Activated CD8-positive, alpha-beta memory T cell treated with anti-CD3 and anti-CD28 coated beads, Interleukin-2, amount 50 U/mL, for 48 hours (primary cell): Measurements from ENCODE around the gene HNF1A.
"Not testable (repeated sequence)": the region's sequence is repeated elsewhere in the genome, so short reads cannot be mapped to it uniquely, and the experiment has no call there.

Experiments used
- DNase-seq: peaks from one replicate; pipeline ENCODE4 v3.0.0-alpha.2; 2020

The HNF1A gene, protein sequence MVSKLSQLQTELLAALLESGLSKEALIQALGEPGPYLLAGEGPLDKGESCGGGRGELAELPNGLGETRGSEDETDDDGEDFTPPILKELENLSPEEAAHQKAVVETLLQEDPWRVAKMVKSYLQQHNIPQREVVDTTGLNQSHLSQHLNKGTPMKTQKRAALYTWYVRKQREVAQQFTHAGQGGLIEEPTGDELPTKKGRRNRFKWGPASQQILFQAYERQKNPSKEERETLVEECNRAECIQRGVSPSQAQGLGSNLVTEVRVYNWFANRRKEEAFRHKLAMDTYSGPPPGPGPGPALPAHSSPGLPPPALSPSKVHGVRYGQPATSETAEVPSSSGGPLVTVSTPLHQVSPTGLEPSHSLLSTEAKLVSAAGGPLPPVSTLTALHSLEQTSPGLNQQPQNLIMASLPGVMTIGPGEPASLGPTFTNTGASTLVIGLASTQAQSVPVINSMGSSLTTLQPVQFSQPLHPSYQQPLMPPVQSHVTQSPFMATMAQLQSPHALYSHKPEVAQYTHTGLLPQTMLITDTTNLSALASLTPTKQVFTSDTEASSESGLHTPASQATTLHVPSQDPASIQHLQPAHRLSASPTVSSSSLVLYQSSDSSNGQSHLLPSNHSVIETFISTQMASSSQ

GRCh38 chr12:120978296-120979219, at the start of gene HNF1A:
Gene HNF1A, plus strand, starts transcription at chr12:120978543. Its CDS starts 226 bp downstream, at chr12:120978769.
- no peak for DNase-seq

GRCh38 chr12:120928864-120929652, 49.3 kb upstream of the HNF1A start:
- no peak for DNase-seq

GRCh38 chr12:120930032-120930431, 48.3 kb upstream of the HNF1A start:
- DNase-seq, result no peak

- no peak for DNase-seq
Measured at GRCh38 chr12:120932058-120932457, 46.3 kb upstream of the HNF1A start.

DNA sequence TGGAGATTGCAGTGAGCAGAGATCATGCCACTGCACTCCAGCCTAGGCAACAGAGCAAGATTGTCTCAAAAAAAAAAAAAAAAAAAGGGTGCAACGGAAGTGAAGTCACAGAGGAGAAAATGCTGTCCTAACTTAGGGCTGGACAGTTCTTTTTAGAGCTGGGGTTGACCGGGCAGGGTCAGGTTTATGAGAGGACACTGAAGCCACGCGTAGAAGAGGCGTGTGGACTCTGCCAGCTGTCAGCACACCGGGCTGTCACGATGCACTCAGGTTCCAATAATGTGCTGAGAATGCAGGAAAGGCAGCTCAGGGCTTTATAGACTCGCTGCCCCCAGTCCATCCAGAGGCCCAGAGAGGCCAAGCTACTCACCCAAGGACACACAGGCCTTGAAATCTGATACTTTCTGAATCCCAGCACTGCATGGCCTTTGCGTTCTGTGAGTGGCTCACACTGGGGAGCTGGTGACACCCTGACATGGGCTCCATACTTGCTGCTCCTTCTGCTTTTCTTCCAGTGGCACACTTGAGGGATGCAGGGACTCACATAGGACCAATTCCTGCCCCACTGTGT, 45.3 kb upstream of the HNF1A start:
- no peak for DNase-seq

GRCh38 chr12:120933786-120934185, 44.6 kb upstream of the HNF1A start:
- DNase-seq, result no peak

DNA sequence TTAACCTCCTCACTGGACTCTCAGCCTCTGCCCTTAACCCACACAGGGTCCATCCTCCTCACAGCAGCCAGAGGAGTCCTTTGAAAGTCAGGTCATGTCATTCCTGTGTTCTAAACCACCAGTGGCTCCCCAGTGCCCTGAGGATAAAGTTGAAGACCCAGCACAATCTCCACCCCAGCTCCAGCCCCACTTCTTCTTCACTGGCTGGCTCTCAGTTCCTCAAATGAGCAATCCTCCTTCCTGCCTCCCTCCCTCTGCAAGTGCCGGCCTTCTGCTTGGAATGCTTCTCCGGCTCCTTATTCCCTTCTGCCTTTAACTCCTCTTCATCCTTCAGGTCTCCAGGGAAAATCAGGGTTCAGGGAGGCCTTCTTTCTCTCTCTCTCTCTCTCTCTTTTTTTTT, 42.1 kb upstream of the HNF1A start:
- no peak for DNase-seq

DNA sequence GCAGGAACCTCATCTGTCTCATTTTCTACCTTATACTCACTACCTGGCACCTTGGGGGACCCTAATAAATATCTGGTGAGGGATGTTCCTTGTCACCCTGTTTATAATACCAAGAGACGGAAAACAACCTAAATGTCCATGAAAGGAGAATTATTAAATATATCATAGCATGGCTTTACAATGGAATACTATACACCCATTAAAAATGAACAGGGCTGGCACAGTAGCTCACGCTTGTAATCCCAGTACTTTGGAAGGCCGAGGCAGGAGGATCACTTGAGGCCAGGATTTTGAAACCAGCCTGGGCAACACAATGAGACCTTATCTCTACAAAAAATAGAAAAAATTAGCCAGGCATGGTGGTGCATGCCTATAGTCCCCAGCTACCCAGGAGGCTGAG, 39.8 kb upstream of the HNF1A start:
- DNase-seq, result no peak

- no peak for DNase-seq
Measured at GRCh38 chr12:120939523-120939922, 38.8 kb upstream of the HNF1A start.

- no peak for DNase-seq
Measured at GRCh38 chr12:120940006-120940405, 38.3 kb upstream of the HNF1A start.

DNA sequence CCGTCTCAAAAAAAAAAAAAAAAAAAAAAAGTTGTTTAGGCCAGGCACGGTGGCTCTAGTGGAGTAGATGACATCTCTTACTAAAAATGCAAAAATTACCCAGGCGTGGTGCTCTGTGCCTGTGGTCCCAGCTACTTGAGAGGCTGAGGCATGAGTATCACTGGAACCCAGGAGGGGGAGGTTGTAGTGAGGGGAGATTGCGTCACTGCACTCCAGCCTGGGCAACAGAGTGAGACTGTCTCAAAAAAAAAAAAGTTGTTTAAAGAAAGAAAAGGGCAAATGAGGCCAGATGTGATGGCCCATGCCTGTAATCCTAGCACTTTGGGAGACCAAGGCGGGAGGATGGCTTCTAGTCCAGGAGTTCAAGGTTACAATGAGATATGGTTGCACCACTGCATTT, 37.5 kb upstream of the HNF1A start:
- DNase-seq, result no peak

DNA sequence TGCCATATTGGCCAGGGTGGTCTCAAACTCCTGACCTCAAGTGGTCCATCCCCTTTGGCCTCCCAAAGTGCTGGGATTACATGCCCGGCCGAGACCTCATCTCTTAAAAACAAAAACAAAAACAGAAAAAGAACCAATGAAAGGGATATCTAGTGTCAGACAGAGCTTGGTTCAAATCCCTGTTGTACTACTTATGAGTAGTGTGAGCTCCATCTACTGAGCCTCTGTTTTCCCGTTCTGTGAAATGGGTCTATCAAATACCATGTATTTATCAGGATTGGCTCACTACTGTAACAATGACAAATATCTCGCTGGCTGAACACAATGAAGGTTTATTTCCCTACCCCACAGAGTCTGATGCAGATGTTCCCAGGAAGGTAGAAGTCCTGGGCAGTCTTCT, 36.9 kb upstream of the HNF1A start:
- no peak for DNase-seq

GRCh38 chr12:120941846-120942405, 36.4 kb upstream of the HNF1A start:
- DNase-seq, result no peak

- DNase-seq, result no peak
Measured at GRCh38 chr12:120943482-120943881, 34.9 kb upstream of the HNF1A start.

GRCh38 chr12:120944645-120945217, 33.6 kb upstream of the HNF1A start:
- DNase-seq, result peak; percentile 87

DNA sequence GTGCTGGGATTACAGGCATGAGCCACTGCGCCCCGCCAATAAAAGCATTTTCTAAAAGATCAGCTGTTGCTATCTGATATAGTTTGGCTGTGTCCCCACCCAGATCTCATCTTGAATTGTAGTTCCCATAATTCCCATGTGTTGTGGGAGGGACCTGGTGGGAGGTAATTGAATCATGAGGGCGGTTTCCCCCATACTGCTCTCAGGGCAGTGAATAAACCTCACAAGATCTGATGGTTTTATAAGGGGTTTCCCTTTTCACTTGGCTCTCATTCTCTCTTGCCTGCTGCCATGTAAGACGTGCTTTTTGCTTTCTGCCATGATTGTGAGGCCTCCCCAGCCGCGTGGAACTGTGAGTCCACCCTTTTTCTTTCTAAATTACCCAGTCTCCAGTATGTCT, 32.8 kb upstream of the HNF1A start:
- not testable (repeated sequence) for DNase-seq

DNA sequence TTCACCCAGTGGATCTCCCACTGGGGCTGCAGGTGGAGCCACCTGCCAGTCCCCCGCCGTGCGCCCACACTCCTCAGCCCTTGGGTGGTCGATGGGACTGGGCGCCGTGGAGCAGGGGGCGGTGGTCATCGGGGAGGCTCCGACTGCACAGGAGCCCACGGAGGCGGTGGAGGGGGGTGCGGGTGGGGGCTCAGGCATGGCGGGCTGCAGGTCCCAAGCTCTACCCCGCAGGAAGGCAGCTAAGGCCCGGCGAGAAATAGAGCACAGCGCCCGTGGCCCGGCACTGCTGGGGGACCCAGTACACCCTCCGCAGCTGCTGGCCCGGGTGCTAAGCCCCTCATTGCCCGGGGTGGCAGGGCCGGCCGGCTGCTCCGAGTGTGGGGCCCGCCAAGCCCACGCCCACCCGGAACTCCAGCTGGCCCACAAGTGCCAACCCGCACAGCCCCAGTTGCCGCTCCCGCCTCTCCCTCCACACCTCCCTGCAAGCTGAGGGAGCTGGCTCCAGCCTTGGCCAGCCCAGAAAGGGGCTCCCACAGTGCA, 28.0 kb upstream of the HNF1A start:
- not testable (repeated sequence) for DNase-seq

GRCh38 chr12:120950807-120951206, 27.5 kb upstream of the HNF1A start:
- DNase-seq, result no peak

DNA sequence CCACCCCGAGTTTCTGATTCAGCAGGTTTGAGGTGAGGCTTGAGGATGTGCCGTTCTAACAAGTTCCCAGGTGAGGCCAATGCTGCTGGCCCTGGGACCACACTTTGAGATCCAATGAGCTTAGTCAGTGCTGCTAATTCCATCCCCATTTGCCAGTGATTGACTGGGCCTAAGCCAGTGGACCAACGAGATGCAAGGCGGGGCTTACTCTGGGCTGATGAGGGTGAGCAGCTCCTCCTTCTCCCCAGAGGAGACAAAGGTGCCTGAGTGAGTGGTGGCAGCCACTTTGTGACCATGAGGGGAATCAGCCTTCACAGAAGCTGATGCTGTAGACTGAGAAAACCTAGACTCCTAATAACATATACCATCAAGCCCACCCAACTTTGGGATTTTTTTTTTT, 23.1 kb upstream of the HNF1A start:
- DNase-seq, result no peak

DNA sequence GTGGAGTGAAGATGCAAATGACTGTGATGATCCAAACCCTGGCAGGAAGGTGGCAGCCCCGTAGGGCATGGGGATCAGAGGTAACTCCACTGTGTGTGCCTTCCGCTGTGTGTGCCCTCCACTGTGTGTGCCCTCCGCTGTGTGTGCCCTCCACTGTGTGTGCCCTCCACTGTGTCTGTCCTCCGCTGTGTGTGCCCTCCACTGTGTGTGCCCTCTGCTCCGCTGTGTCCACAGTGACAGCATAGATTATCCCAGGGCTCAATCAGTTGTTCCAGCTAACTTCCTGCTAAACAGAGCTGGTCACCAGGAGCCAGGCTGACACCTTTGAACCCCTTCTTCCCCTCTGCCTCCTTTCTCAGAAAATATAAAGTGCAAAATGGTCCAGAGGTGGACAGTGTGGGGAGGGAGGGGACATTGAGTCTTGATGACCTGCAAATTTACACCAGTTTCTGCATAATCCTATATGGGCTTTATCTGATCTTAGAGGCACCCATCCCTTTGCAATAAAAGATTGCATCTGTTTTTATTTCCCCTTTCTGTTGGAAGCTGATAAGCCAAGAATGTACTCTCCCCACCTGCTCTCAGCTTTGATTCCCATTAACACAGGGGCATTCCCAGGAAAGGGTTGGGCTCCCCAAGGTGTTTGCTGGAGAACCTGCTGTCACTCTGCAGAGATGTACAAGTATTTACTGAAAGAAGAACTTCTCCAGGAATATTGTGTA, 21.6 kb upstream of the HNF1A start:
- no peak for DNase-seq
